Measurements from ENCODE around the gene FARS2. TPM values are rescaled to one million over a fixed set of nuclear protein-coding genes. Genes with fewer than 3 reads are reported as not detected.

The FARS2 gene
- total RNA-seq, 1 experiment from 2014 or later, result 13.8 TPM

DNA sequence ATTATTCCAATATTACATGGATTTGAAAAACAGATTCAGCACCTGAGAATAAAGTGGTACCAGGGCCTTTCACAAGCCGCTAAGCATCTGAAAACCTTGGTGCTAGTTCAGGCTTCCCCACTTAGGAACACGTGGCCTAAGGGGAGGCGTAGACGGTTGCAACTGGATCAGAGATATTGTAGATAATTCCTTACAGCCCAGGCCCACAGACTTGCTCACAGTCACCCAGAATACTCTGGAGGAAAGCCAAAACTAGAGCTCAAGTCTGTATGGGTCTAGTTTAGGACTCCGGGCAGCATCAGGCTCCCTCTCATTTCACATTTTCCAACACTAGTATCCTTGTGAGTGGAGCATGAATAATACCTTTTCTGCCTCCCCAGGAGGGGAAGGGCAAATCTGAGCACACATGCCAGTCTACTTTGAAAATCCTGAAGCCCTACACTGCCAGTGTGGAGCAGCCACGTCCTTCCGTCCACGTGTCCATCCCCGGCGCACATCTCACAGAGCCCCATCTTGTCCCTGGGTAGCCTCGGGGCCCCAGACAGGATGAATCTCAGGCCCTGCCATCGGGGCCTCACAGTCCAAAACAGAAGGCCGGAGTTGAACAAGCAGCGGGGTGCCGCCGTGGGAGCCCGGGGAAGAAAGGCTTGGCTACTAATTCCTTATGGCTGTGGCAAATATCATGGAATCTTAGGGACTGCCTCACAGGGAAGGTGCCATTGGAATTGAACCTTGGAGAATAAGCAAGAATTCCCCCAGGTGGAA is 446.1 kb downstream of the FARS2 start (continued):
- TF ChIP-seq, protein P1, sequence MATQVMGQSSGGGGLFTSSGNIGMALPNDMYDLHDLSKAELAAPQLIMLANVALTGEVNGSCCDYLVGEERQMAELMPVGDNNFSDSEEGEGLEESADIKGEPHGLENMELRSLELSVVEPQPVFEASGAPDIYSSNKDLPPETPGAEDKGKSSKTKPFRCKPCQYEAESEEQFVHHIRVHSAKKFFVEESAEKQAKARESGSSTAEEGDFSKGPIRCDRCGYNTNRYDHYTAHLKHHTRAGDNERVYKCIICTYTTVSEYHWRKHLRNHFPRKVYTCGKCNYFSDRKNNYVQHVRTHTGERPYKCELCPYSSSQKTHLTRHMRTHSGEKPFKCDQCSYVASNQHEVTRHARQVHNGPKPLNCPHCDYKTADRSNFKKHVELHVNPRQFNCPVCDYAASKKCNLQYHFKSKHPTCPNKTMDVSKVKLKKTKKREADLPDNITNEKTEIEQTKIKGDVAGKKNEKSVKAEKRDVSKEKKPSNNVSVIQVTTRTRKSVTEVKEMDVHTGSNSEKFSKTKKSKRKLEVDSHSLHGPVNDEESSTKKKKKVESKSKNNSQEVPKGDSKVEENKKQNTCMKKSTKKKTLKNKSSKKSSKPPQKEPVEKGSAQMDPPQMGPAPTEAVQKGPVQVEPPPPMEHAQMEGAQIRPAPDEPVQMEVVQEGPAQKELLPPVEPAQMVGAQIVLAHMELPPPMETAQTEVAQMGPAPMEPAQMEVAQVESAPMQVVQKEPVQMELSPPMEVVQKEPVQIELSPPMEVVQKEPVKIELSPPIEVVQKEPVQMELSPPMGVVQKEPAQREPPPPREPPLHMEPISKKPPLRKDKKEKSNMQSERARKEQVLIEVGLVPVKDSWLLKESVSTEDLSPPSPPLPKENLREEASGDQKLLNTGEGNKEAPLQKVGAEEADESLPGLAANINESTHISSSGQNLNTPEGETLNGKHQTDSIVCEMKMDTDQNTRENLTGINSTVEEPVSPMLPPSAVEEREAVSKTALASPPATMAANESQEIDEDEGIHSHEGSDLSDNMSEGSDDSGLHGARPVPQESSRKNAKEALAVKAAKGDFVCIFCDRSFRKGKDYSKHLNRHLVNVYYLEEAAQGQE (IDR thresholded peaks at IDR 0.05; ENCODE audit: low read depth), result no peak

GRCh38 chr6:5710516-5710915 is 449.2 kb downstream of the FARS2 start:
- ChIA-PET POLR2A (no interaction called here), RAD21 (ENCODE audit: low non-redundant PET in 1 of 2, low total read pairs in 2 of 2, uncharacterized antibody in 2 of 2, unreplicated experiment in 2 of 2) (no interaction called here), CTCF (no interaction called here)
- H3K79me2 ChIP-seq (ENCODE audit: insufficient read depth, low read length), result no peaks in the 10 kb centered on the region
- TF ChIP-seq POLR2AphosphoS5 (IDR thresholded peaks at IDR 0.05; ENCODE audit: low read depth, low read length), result no peak
- TF ChIP-seq, protein P2, sequence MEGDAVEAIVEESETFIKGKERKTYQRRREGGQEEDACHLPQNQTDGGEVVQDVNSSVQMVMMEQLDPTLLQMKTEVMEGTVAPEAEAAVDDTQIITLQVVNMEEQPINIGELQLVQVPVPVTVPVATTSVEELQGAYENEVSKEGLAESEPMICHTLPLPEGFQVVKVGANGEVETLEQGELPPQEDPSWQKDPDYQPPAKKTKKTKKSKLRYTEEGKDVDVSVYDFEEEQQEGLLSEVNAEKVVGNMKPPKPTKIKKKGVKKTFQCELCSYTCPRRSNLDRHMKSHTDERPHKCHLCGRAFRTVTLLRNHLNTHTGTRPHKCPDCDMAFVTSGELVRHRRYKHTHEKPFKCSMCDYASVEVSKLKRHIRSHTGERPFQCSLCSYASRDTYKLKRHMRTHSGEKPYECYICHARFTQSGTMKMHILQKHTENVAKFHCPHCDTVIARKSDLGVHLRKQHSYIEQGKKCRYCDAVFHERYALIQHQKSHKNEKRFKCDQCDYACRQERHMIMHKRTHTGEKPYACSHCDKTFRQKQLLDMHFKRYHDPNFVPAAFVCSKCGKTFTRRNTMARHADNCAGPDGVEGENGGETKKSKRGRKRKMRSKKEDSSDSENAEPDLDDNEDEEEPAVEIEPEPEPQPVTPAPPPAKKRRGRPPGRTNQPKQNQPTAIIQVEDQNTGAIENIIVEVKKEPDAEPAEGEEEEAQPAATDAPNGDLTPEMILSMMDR (IDR thresholded peaks at IDR 0.05 in 2 of 3, conservative IDR thresholded peaks at IDR 0.05 in 1 of 3; ENCODE audit: borderline replicate concordance in 1 of 3, insufficient read depth in 1 of 3, low read depth in 2 of 3, low read length in 2 of 3), result no peak
- TF ChIP-seq FOSL1 (IDR thresholded peaks at IDR 0.05; ENCODE audit: low read depth), result no peak
- no peak for TF ChIP-seq SP1 (IDR thresholded peaks at IDR 0.05; ENCODE audit: low read depth)
- no peak for TF ChIP-seq CEBPB (IDR thresholded peaks at IDR 0.05; ENCODE audit: low read depth)
- TF ChIP-seq, protein P1 (IDR thresholded peaks at IDR 0.05; ENCODE audit: low read depth), result no peak
- no peak for TF ChIP-seq SRF (IDR thresholded peaks at IDR 0.05; ENCODE audit: low read depth)
- no peak for TF ChIP-seq CBX3 (IDR thresholded peaks at IDR 0.05; ENCODE audit: low read depth)
- no peak for TF ChIP-seq ELF1 (IDR thresholded peaks at IDR 0.05; ENCODE audit: borderline replicate concordance, low read depth)
- TF ChIP-seq POLR2A (IDR thresholded peaks at IDR 0.05; ENCODE audit: borderline replicate concordance, extremely low read depth, insufficient read depth, insufficient read length), result no peak
- TF ChIP-seq, protein P3, sequence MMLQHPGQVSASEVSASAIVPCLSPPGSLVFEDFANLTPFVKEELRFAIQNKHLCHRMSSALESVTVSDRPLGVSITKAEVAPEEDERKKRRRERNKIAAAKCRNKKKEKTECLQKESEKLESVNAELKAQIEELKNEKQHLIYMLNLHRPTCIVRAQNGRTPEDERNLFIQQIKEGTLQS (IDR thresholded peaks at IDR 0.05), result no peak
- no peak for TF ChIP-seq RAD21 (IDR thresholded peaks at IDR 0.05; ENCODE audit: low read depth)
- TF ChIP-seq SIN3A (IDR thresholded peaks at IDR 0.05; ENCODE audit: low read depth), result no peak
- H4K20me1 ChIP-seq (ENCODE audit: insufficient read depth), result no peaks in the 10 kb centered on the region
- no peak overlapping the region for H3K9ac ChIP-seq (ENCODE audit: low read length)
- DNase-seq (ENCODE audit: low read depth, low spot score) (no peak), ATAC-seq (no peak)
- H3K4me1 ChIP-seq (ENCODE audit: control insufficient read depth in 1 of 2, insufficient read depth in 2 of 2, low read length in 2 of 2), result no peaks in the 10 kb centered on the region
- no peaks in the 10 kb centered on the region for H3K27me3 ChIP-seq (ENCODE audit: insufficient read depth, low read length)
- no TSS peak for BruUV-seq (replicated peaks)
- no peaks in the 10 kb centered on the region for H3K9me2 ChIP-seq (ENCODE audit: insufficient read depth)
- no peak overlapping the region for H3K27ac ChIP-seq (ENCODE audit: low read depth, low read length)
- intact Hi-C loops (cut with micrococcal nuclease), result no loop called here
- H3K4me3 ChIP-seq (replicated peaks in 1 of 2; ENCODE audit: low read depth in 1 of 2, low read length in 2 of 2), result no peak overlapping the region
- no peak overlapping the region for H3K4me2 ChIP-seq (ENCODE audit: low read length)
- H3K9me3 ChIP-seq (ENCODE audit: control insufficient read depth in 1 of 2, insufficient read depth in 1 of 2, low read depth in 1 of 2, low read length in 2 of 2), result no peaks in the 10 kb centered on the region
- H2AFZ ChIP-seq (ENCODE audit: low read depth, low read length, poor library complexity, severe bottlenecking), result no peak overlapping the region
- no peaks in the 10 kb centered on the region for H3K36me3 ChIP-seq (ENCODE audit: control insufficient read depth in 1 of 2, insufficient read depth in 2 of 2, low read length in 2 of 2)

Data from HCT116 (cell line).